T-cell (primary cell): Measurements from ENCODE around the gene DKK3. TPM values are rescaled to one million over a fixed set of nuclear protein-coding genes. Genes with fewer than 3 reads are reported as not detected.
A peak's percentile ranks its signal among the peaks of the same experiment; 100 is the strongest.

Experiments
- ATAC-seq, 4 experiments: fragments of 200-7000 bp in 3 of 4; fragments of 150-1000 bp in 1 of 4; cut with Tn5 transposase; replicated peaks in 1 of 4; 1 replicate in 3 of 4; 2 replicates in 1 of 4; pipeline ENCODE4 v1.10.0; 2021; ENCODE audit warnings: moderate library complexity in 3 of 4, mild to moderate bottlenecking in 2 of 4, moderate number of reproducible peaks in 1 of 4
- CTCF ChIA-PET, 2 donors: fragments of 300-600 bp; sonication (Branson Sonifier 250); formaldehyde crosslinking; loops; one replicate each; lab custom pipeline; 2022; ENCODE audit warnings: antibody characterized with exemption in 2 of 2; lab: Charles Lee
- POLR2A ChIA-PET, 2 donors: fragments of 300-600 bp; sonication (Branson Sonifier 250); formaldehyde crosslinking; loops; one replicate each; lab custom pipeline; 2022; ENCODE audit warnings: antibody characterized with exemption in 2 of 2; lab: Charles Lee
- DNase-seq, 35 experiments: peaks; one replicate each; pipeline versions ENCODE4 v3.0.0 to v3.0.0-alpha.2; 2013 to 2023
- H3K27ac ChIP-seq: one replicate; pipeline ENCODE4 v1.5.1; 2013; ENCODE audit warnings: low read length
- H3K27me3 ChIP-seq, 2 experiments: replicated peaks in 1 of 2; 1 replicate in 1 of 2; 2 replicates in 1 of 2; pipeline versions ENCODE4 v1.6.1 to v1.7.0; 2013; ENCODE audit warnings: low read length in 1 of 2, mixed read lengths in 1 of 2; ENCODE audit not compliant: control insufficient read depth in 2 of 2, insufficient read depth in 2 of 2; ENCODE audit errors: extremely low read depth in 1 of 2
- H3K36me3 ChIP-seq, 2 donors: 1 replicate in 1 of 2; 2 replicates in 1 of 2; pipeline versions ENCODE4 v1.6.1 to v1.7.0; 2013; ENCODE audit warnings: low read length in 1 of 2; ENCODE audit not compliant: control insufficient read depth in 2 of 2, insufficient read depth in 1 of 2; ENCODE audit errors: extremely low read depth in 1 of 2
- H3K4me1 ChIP-seq, 2 experiments: 1 replicate in 1 of 2; 2 replicates in 1 of 2; pipeline versions ENCODE4 v1.6.1 to v1.7.0; 2013; ENCODE audit warnings: low read length in 2 of 2, mixed read lengths in 1 of 2; ENCODE audit not compliant: insufficient read depth in 2 of 2, control insufficient read depth in 1 of 2; ENCODE audit errors: extremely low read depth in 1 of 2
- H3K4me3 ChIP-seq, 2 donors: 1 replicate in 1 of 2; 2 replicates in 1 of 2; pipeline versions ENCODE4 v1.5.1 to v1.7.0; 2013; ENCODE audit warnings: mild to moderate bottlenecking in 2 of 2, low read length in 1 of 2, moderate library complexity in 1 of 2; ENCODE audit not compliant: control insufficient read depth in 1 of 2; ENCODE audit errors: extremely low read depth in 1 of 2
- H3K9me3 ChIP-seq: 2 replicates; pipeline ENCODE4 v1.7.0; 2013
- H3K27ac Mint-ChIP-seq, 2 donors: one replicate each; pipeline ENCODE4 v1.8.0; 2020 to 2021; ENCODE audit warnings: mild to moderate bottlenecking in 2 of 2, mixed read lengths in 2 of 2
- H3K27me3 Mint-ChIP-seq, 2 donors: one replicate each; pipeline ENCODE4 v1.8.0; 2021 to 2022; ENCODE audit warnings: mixed read lengths in 2 of 2
- H3K36me3 Mint-ChIP-seq: one replicate; pipeline ENCODE4 v1.8.0; 2021; ENCODE audit warnings: mixed read lengths
- H3K4me1 Mint-ChIP-seq, 3 donors: one replicate each; pipeline ENCODE4 v1.8.0; 2020 to 2022; ENCODE audit warnings: mixed read lengths in 3 of 3, mild to moderate bottlenecking in 1 of 3
- H3K4me3 Mint-ChIP-seq, 3 donors: one replicate each; pipeline ENCODE4 v1.8.0; 2020 to 2022; ENCODE audit warnings: mild to moderate bottlenecking in 3 of 3, mixed read lengths in 3 of 3, moderate library complexity in 3 of 3
- H3K9me3 Mint-ChIP-seq, 3 donors: one replicate each; pipeline ENCODE4 v1.8.0; 2020 to 2022; ENCODE audit warnings: mixed read lengths in 3 of 3
- WGBS: methylation state at CpG from one replicate; pipeline ENCODE4 v1.1.5; 2013; ENCODE audit warnings: missing lambda C conversion rate; ENCODE audit not compliant: insufficient coverage; 5-methylcytosine and 5-hydroxymethylcytosine counted together
- total RNA-seq, 35 experiments: library from RNA in 6 of 35; stranded (reverse) in 6 of 35; fragments of 120-200 nt in 1 of 35; gene quantifications; one replicate each; pipeline versions ENCODE4 v1.2.1 to v1.2.4 and lab custom pipeline; 2013 to 2026

Gene DKK3
- total RNA-seq, 5 donors from 2014 or later (not counting 1 experiment from before 2014, with no cell fraction given) = 1.5 to 8.1 (median 2.7) TPM

GRCh38 chr11:11992257-11993212 lies 15.9 kb downstream of the DKK3 start:
- peaks cover 0 to 31% of the 10 kb centered on the region in 2 experiments for H3K27me3 ChIP-seq
- no peak overlapping the region for H3K4me3 Mint-ChIP-seq
- H3K27me3 Mint-ChIP-seq = peaks cover 9 to 24% of the 10 kb centered on the region in 2 donors
- ChIA-PET CTCF (no interaction called here), POLR2A (no interaction called here)
- peaks cover 7 to 18% (median 11%) of the 10 kb centered on the region in 3 donors for H3K4me1 Mint-ChIP-seq
- H3K27ac Mint-ChIP-seq = no peak overlapping the region
- no peaks in the 10 kb centered on the region for H3K36me3 ChIP-seq
- H3K9me3 Mint-ChIP-seq = no peaks in the 10 kb centered on the region
- no peak overlapping the region for H3K4me3 ChIP-seq
- WGBS = 80% methylated on average over 1 of the region's 6 CpGs
- peaks cover 0 to 32% of the 10 kb centered on the region in 2 experiments for H3K4me1 ChIP-seq
- ATAC-seq = no peak
- no peak overlapping the region for H3K27ac ChIP-seq
- DNase-seq = no peak
- H3K36me3 Mint-ChIP-seq = no peaks in the 10 kb centered on the region
- H3K9me3 ChIP-seq = no peaks in the 10 kb centered on the region

GRCh38 chr11:11989774-11990744 lies 18.4 kb downstream of the DKK3 start:
- no peaks in the 10 kb centered on the region for H3K36me3 Mint-ChIP-seq
- H3K4me3 Mint-ChIP-seq = no peak overlapping the region
- H3K27me3 ChIP-seq = peaks cover 0 to 16% of the 10 kb centered on the region in 2 experiments
- H3K27ac Mint-ChIP-seq = no peak overlapping the region
- peaks cover 0 to 16% of the 10 kb centered on the region in 2 experiments for H3K4me1 ChIP-seq
- DNase-seq (no peak), ATAC-seq (no peak)
- ChIA-PET POLR2A (no interaction called here), CTCF (no interaction called here)
- H3K27me3 Mint-ChIP-seq = peaks cover 5 to 19% of the 10 kb centered on the region in 2 donors
- no peaks in the 10 kb centered on the region for H3K36me3 ChIP-seq
- 76% methylated on average over 7 of the region's 8 CpGs for WGBS
- no peak overlapping the region for H3K27ac ChIP-seq
- H3K4me1 Mint-ChIP-seq = peaks cover 0 to 8% (median 7%) of the 10 kb centered on the region in 3 donors
- no peaks in the 10 kb centered on the region for H3K9me3 Mint-ChIP-seq
- H3K9me3 ChIP-seq = no peaks in the 10 kb centered on the region
- no peak overlapping the region for H3K4me3 ChIP-seq

DNA sequence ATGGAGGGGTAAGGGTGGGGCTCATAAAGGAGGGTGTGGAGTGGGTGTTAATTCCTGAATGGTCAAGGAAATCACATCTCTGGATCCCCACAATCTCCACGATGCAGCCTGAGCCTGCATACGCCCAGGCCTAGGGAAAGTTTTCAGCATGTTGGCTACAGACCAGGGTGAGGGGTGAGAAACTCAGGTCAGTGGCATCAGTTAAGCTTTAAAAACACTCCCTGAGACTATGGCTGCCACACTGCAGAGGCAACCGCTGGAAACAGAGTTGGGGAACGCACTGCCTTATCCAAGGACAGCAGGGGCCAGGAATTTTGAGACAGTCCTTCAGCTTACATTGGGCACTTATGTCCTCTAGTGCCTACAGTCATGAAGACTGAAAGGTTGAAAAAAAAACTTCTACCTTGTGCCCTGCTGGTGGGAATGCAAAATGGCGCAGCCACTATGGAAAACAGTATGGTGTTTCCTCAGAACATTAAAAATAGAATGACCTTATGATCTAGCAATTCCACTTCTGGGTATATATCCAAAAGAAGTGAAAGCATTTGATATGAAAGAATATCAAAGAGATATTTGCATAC lies 19.7 kb downstream of the DKK3 start:
- Histone ChIP-seq H3K27ac (no peak overlapping the region), H3K36me3 (no peaks in the 10 kb centered on the region), H3K9me3 (no peaks in the 10 kb centered on the region), H3K4me3 (no peak overlapping the region), H3K27me3 (peaks cover 0 to 12% of the 10 kb centered on the region in 2 experiments), H3K4me1 (peaks cover 0 to 6% of the 10 kb centered on the region in 2 experiments)
- H3K4me1 Mint-ChIP-seq = peaks cover 0 to 8% (median 7%) of the 10 kb centered on the region in 3 donors
- H3K27ac Mint-ChIP-seq = no peak overlapping the region
- 100% methylated on average over 1 of the region's 5 CpGs for WGBS
- H3K4me3 Mint-ChIP-seq = no peak overlapping the region
- POLR2A ChIA-PET = no interaction called here
- no peak for DNase-seq
- no peak for ATAC-seq
- CTCF ChIA-PET = no interaction called here
- no peaks in the 10 kb centered on the region for H3K36me3 Mint-ChIP-seq
- H3K9me3 Mint-ChIP-seq = no peaks in the 10 kb centered on the region
- H3K27me3 Mint-ChIP-seq = peaks cover 5 to 10% of the 10 kb centered on the region in 2 donors

- Histone ChIP-seq H3K27me3 (peaks cover 0 to 13% of the 10 kb centered on the region in 2 experiments), H3K4me3 (no peak overlapping the region), H3K9me3 (no peaks in the 10 kb centered on the region), H3K27ac (no peak overlapping the region), H3K36me3 (no peaks in the 10 kb centered on the region), H3K4me1 (peaks cover 0 to 6% of the 10 kb centered on the region in 2 experiments)
- ChIA-PET CTCF (no interaction called here), POLR2A (no interaction called here)
- H3K27ac Mint-ChIP-seq = no peak overlapping the region
- no peak overlapping the region for H3K4me3 Mint-ChIP-seq
- ATAC-seq = no peak
- H3K36me3 Mint-ChIP-seq = no peaks in the 10 kb centered on the region
- H3K4me1 Mint-ChIP-seq = peaks cover 0 to 8% (median 7%) of the 10 kb centered on the region in 3 donors
- peaks cover 5 to 10% of the 10 kb centered on the region in 2 donors for H3K27me3 Mint-ChIP-seq
- 77% methylated on average over 3 of the region's 7 CpGs for WGBS
- DNase-seq = no peak
- H3K9me3 Mint-ChIP-seq = no peaks in the 10 kb centered on the region
Observed at GRCh38 chr11:11988099-11988651, 20.3 kb downstream of the DKK3 start.

GRCh38 chr11:11987503-11988022 lies 20.9 kb downstream of the DKK3 start:
- ChIA-PET POLR2A (no interaction called here), CTCF (no interaction called here)
- H3K36me3 ChIP-seq = no peaks in the 10 kb centered on the region
- no peak overlapping the region for H3K4me3 Mint-ChIP-seq
- no peaks in the 10 kb centered on the region for H3K9me3 ChIP-seq
- peaks cover 0 to 13% of the 10 kb centered on the region in 2 experiments for H3K27me3 ChIP-seq
- no peak overlapping the region for H3K4me3 ChIP-seq
- peaks cover 0 to 6% of the 10 kb centered on the region in 2 experiments for H3K4me1 ChIP-seq
- ATAC-seq (peak in 2 of 4 experiments; percentile 28 to 35), DNase-seq (peak in 1 of 35 experiments; percentile 51)
- WGBS = no CpG with 5 or more reads among the region's 1 CpG
- peak overlapping the region in 1 of 2 donors; percentile 17 for H3K27ac Mint-ChIP-seq
- H3K4me1 Mint-ChIP-seq = peaks cover 0 to 8% (median 7%) of the 10 kb centered on the region in 3 donors
- H3K36me3 Mint-ChIP-seq = no peaks in the 10 kb centered on the region
- H3K27me3 Mint-ChIP-seq = peaks cover 5 to 9% of the 10 kb centered on the region in 2 donors
- no peak overlapping the region for H3K27ac ChIP-seq
- H3K9me3 Mint-ChIP-seq = no peaks in the 10 kb centered on the region
